ENCODE data around the gene TASOR2. TPM values are rescaled to one million over a fixed set of nuclear protein-coding genes. Genes with fewer than 3 reads are reported as not detected.

TASOR2 gene
- total and polyA plus RNA-seq, 2 of the 4 experiments (the other 2 are of a cell fraction) = 19.4 to 53.6 TPM

DNA sequence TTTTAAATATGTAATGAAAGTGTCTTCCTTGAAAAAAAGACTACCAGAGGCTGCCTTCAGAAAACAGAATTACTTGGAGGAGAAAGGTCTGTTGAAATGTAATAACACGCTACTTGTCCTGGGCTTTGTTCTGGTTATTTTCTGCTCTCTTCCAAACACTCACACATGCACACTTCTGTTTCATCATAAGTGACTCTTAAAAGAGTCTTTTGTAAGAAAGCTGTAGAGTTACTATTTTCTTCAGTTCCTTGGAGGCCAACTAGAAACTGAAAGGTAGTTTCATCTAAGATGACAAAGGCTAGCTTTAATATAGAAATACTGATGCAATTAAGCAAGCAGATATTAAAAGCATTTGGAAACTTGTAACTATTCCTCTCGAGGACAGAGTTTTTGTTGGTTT, 39.1 kb downstream of the TASOR2 start:
- BruUV-seq (replicated peaks) = no TSS peak
- dilution Hi-C loops (cut with HindIII; ENCODE audit: low sequenced_read_pairs, unreplicated experiment) (no loop called here), in situ Hi-C loops (cut with MboI; ENCODE audit: low sequenced_read_pairs) (no loop called here), intact Hi-C loops (cut with micrococcal nuclease) (no loop called here)
- H3K36me3 ChIP-seq (ENCODE audit: control insufficient read depth, insufficient read depth, low read length) = peaks cover 6% of the 10 kb centered on the region
- H3K18ac ChIP-seq (ENCODE audit: low read depth, low read length) = no peak overlapping the region
- no peak overlapping the region for H3K56ac ChIP-seq (ENCODE audit: extremely low read depth, insufficient read depth, low read length)
- no peak overlapping the region for H3K4ac ChIP-seq (ENCODE audit: low read depth, low read length)
- no CpG with 5 or more reads among the region's 2 CpGs for WGBS, 2 experiments (ENCODE audit: extremely low coverage in 2 of 2, insufficient read length in 1 of 2)
- H3K14ac ChIP-seq (replicated peaks; ENCODE audit: low read depth, low read length) = no peak overlapping the region
- no peak overlapping the region for H2AFZ ChIP-seq (replicated peaks; ENCODE audit: low read length, poor library complexity)
- no peak overlapping the region for H3K27ac ChIP-seq (ENCODE audit: insufficient read depth, low read length)
- no peak overlapping the region for H3K4me2 ChIP-seq (ENCODE audit: low read depth, low read length)
- no peaks in the 10 kb centered on the region for H3K27me3 ChIP-seq (ENCODE audit: control insufficient read depth, insufficient read depth, low read length)
- DNase-seq (no peak), ATAC-seq (ENCODE audit: low read depth) (no peak)
- ChIA-PET CTCF (no interaction called here), POLR2A (ENCODE audit: unreplicated experiment) (no interaction called here)
- no peak overlapping the region for H4K5ac ChIP-seq (ENCODE audit: low read depth, low read length)
- no peak overlapping the region for H2BK15ac ChIP-seq (ENCODE audit: low read depth, low read length)
- H2AK9ac ChIP-seq (replicated peaks; ENCODE audit: low read depth, low read length, poor library complexity) = no peak overlapping the region
- no peak overlapping the region for H4K8ac ChIP-seq (ENCODE audit: low read depth in 2 of 2, low read length in 2 of 2)
- no peak overlapping the region for H2BK5ac ChIP-seq (ENCODE audit: low read depth, low read length, poor library complexity, severe bottlenecking)
- peaks cover 2% of the 10 kb centered on the region; the same call in 1 of the 2 replicates for H3K4me1 ChIP-seq (ENCODE audit: control insufficient read depth, insufficient read depth, low read length)
- no peaks in the 10 kb centered on the region; the same call in 1 of the 2 replicates for H4K20me1 ChIP-seq (ENCODE audit: insufficient read depth, low read length)
- no peak overlapping the region for H2BK120ac ChIP-seq (ENCODE audit: low read depth, low read length)
- H3K9ac ChIP-seq (ENCODE audit: low read depth, low read length) = no peak overlapping the region
- no peak overlapping the region for H4K91ac ChIP-seq (ENCODE audit: insufficient read depth, low read depth, low read length)
- no peak for TF ChIP-seq RFX5 (IDR thresholded peaks at IDR 0.05; ENCODE audit: low read depth, low read length)
- H2BK20ac ChIP-seq (ENCODE audit: low read depth, low read length) = no peak overlapping the region
- no peak overlapping the region for H2AK5ac ChIP-seq (ENCODE audit: low read depth, low read length)
- H3K9me1 ChIP-seq (ENCODE audit: insufficient read depth, low read length) = 0 out of 2 replicates have a peak, but pooled peaks cover 3% of the 10 kb centered on the region
- H3K9me3 ChIP-seq (ENCODE audit: control insufficient read depth, insufficient read depth, low read length) = no peaks in the 10 kb centered on the region
- peaks cover 7 to 12% of the 10 kb centered on the region in 2 experiments for H3K79me1 ChIP-seq (ENCODE audit: low read depth in 1 of 2, low read length in 2 of 2)
- no peak overlapping the region for H3K4me3 ChIP-seq (ENCODE audit: insufficient read depth, low read depth, low read length)
- H3K23ac ChIP-seq (ENCODE audit: low read depth, low read length) = no peak overlapping the region
